ENCODE data around the gene PPP1R26.

DNA sequence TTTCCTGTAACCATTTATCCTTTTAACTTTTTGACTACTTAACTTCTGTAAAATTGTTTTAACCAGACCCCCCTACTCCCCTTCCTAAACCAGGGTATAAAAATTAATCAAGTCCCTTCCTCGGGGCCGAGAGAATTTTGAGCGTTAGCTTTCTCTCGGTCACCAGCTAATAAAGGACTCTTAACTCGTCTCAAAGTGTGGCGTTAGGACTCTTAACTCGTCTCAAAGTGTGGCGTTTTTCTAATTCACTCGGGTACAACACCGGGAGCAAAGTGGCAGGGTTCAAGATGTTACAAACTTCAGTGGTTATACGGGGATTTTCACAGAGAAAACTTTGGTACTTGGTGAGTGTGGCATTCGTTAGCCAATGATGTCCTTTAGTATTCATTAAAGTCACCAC, 39.7 kb upstream of the PPP1R26 start:
- TF ChIP-seq E2F6 (IDR thresholded peaks at IDR 0.05; ENCODE audit: borderline replicate concordance, low read depth) (no peak), ZSCAN20 (CRISPR knock-in tag; IDR thresholded peaks at IDR 0.05) (no peak), MAX (IDR thresholded peaks at IDR 0.05) (no peak), JUNB (IDR thresholded peaks at IDR 0.05) (no peak)
- TF ChIP-seq, protein P1, sequence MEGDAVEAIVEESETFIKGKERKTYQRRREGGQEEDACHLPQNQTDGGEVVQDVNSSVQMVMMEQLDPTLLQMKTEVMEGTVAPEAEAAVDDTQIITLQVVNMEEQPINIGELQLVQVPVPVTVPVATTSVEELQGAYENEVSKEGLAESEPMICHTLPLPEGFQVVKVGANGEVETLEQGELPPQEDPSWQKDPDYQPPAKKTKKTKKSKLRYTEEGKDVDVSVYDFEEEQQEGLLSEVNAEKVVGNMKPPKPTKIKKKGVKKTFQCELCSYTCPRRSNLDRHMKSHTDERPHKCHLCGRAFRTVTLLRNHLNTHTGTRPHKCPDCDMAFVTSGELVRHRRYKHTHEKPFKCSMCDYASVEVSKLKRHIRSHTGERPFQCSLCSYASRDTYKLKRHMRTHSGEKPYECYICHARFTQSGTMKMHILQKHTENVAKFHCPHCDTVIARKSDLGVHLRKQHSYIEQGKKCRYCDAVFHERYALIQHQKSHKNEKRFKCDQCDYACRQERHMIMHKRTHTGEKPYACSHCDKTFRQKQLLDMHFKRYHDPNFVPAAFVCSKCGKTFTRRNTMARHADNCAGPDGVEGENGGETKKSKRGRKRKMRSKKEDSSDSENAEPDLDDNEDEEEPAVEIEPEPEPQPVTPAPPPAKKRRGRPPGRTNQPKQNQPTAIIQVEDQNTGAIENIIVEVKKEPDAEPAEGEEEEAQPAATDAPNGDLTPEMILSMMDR (IDR thresholded peaks at IDR 0.05) = no peak

Measured in A549 (cell line).